Endothelial cell of umbilical vein (primary cell): ENCODE data around the gene SMARCAL1.

Experiments used
- EZH2 ChIP-seq: IDR thresholded peaks from 2 replicates; pipeline ENCODE4 v1.6.1; 2012; ENCODE audit warnings: borderline replicate concordance, low read depth, mild to moderate bottlenecking, moderate library complexity, low read length, inconsistent platforms; ENCODE audit not compliant: severe bottlenecking
- TF ChIP-seq, protein P1 (sequence below), 2 donors: IDR thresholded peaks; 1 replicate in 1 of 2; 2 replicates in 1 of 2; pipeline ENCODE4 v1.5.1; 2011; ENCODE audit warnings: low read length in 2 of 2, mild to moderate bottlenecking in 2 of 2, moderate library complexity in 2 of 2, control low read depth in 1 of 2, inconsistent platforms in 1 of 2, low read depth in 1 of 2; ENCODE audit not compliant: insufficient read depth in 1 of 2; ENCODE audit errors: extremely low read depth in 1 of 2

GRCh38 chr2:216399621-216400020, 12.7 kb upstream of the SMARCAL1 start:
- TF ChIP-seq EZH2, result no peak
- TF ChIP-seq, protein P1, sequence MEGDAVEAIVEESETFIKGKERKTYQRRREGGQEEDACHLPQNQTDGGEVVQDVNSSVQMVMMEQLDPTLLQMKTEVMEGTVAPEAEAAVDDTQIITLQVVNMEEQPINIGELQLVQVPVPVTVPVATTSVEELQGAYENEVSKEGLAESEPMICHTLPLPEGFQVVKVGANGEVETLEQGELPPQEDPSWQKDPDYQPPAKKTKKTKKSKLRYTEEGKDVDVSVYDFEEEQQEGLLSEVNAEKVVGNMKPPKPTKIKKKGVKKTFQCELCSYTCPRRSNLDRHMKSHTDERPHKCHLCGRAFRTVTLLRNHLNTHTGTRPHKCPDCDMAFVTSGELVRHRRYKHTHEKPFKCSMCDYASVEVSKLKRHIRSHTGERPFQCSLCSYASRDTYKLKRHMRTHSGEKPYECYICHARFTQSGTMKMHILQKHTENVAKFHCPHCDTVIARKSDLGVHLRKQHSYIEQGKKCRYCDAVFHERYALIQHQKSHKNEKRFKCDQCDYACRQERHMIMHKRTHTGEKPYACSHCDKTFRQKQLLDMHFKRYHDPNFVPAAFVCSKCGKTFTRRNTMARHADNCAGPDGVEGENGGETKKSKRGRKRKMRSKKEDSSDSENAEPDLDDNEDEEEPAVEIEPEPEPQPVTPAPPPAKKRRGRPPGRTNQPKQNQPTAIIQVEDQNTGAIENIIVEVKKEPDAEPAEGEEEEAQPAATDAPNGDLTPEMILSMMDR (IDR thresholded peaks at IDR 0.05; ENCODE audit: extremely low read depth in 1 of 2, insufficient read depth in 1 of 2, low read depth in 1 of 2, low read length in 2 of 2), result no peak
